ENCODE data around the gene CHD9.
"Not testable (repeated sequence)": the region's sequence is repeated elsewhere in the genome, so short reads cannot be mapped to it uniquely, and the experiment has no call there.

CHD9 gene

GRCh38 chr16:53075461-53075860, 20.7 kb downstream of the CHD9 start:
- not testable (repeated sequence) for DNase-seq (ENCODE audit: low read depth)

- DNase-seq (ENCODE audit: low read depth): no peak
Measured at GRCh38 chr16:53078247-53078646, 23.5 kb downstream of the CHD9 start.

GRCh38 chr16:53078765-53079485, 24.1 kb downstream of the CHD9 start:
- DNase-seq (ENCODE audit: low read depth): no peak

- no peak for DNase-seq (ENCODE audit: low read depth)
Measured at GRCh38 chr16:53080345-53081031, 25.7 kb downstream of the CHD9 start.

GRCh38 chr16:53081032-53081424, 26.2 kb downstream of the CHD9 start:
- DNase-seq (ENCODE audit: low read depth): no peak

GRCh38 chr16:53081686-53082407, 27.1 kb downstream of the CHD9 start:
- DNase-seq (ENCODE audit: low read depth): no peak

GRCh38 chr16:53082509-53082908, 27.7 kb downstream of the CHD9 start:
- no peak for DNase-seq (ENCODE audit: low read depth)

GRCh38 chr16:53083119-53083518, 28.3 kb downstream of the CHD9 start:
- DNase-seq (ENCODE audit: low read depth): no peak

GRCh38 chr16:53084141-53084541, 29.4 kb downstream of the CHD9 start:
- DNase-seq (ENCODE audit: low read depth): no peak

GRCh38 chr16:53084746-53085334, 30.0 kb downstream of the CHD9 start:
- DNase-seq (ENCODE audit: low read depth): no peak

- no peak for DNase-seq (ENCODE audit: low read depth)
Measured at GRCh38 chr16:53085369-53085843, 30.6 kb downstream of the CHD9 start.

GRCh38 chr16:53085931-53086421, 31.2 kb downstream of the CHD9 start:
- no peak for DNase-seq (ENCODE audit: low read depth)

GRCh38 chr16:53087101-53087500, 32.3 kb downstream of the CHD9 start:
- DNase-seq (ENCODE audit: low read depth): no peak

GRCh38 chr16:53089434-53090285, 34.9 kb downstream of the CHD9 start:
- DNase-seq (ENCODE audit: low read depth): no peak

GRCh38 chr16:53090286-53090590, 35.4 kb downstream of the CHD9 start:
- DNase-seq (ENCODE audit: low read depth): no peak

GRCh38 chr16:53090591-53091411, 36.0 kb downstream of the CHD9 start:
- no peak for DNase-seq (ENCODE audit: low read depth)

GRCh38 chr16:53091466-53092211, 36.8 kb downstream of the CHD9 start:
- DNase-seq (ENCODE audit: low read depth): no peak

GRCh38 chr16:53092284-53092683, 37.5 kb downstream of the CHD9 start:
- no peak for DNase-seq (ENCODE audit: low read depth)

GRCh38 chr16:53093162-53093744, 38.5 kb downstream of the CHD9 start:
- no peak for DNase-seq (ENCODE audit: low read depth)

Data from stimulated activated CD4-positive, alpha-beta T cell treated with anti-CD3 and anti-CD28 coated beads, Interleukin-2, amount 100 ng/mL, for 4 hours (primary cell).